H1 (cell line): ENCODE results near the gene CELF5. TPM values are rescaled to one million over a fixed set of nuclear protein-coding genes. Genes with fewer than 3 reads are reported as not detected.

Source experiments
- CTCF ChIA-PET: fragments of 300-600 bp; sonication (Branson Sonifier 250); formaldehyde crosslinking; loops from one replicate; lab custom pipeline; 2021; ENCODE audit not compliant: partially characterized antibody; lab: Charles Lee
- POLR2A ChIA-PET: fragments of 300-600 bp; sonication (Branson Sonifier 250); formaldehyde crosslinking; loops from one replicate; lab custom pipeline; 2021; ENCODE audit warnings: inconsistent platforms; ENCODE audit not compliant: partially characterized antibody; lab: Charles Lee
- DNase-seq, 2 experiments: peaks; one replicate each; pipeline versions ENCODE4 v3.0.0 to v3.0.0-alpha.2; 2010 to 2022; ENCODE audit warnings: low spot score in 2 of 2, low read depth in 1 of 2, mixed read lengths in 1 of 2
- FAIRE-seq: peaks from 2 replicates; lab custom pipeline; 2011; peaks lifted over from hg19 to GRCh38; lab: Jason Lieb, UNC
- H2AFZ ChIP-seq: 2 replicates; pipeline ENCODE4 v1.8.1; 2012; ENCODE audit warnings: low read length, inconsistent platforms
- H2AK5ac ChIP-seq: 2 replicates; pipeline ENCODE4 v1.6.1; 2013; ENCODE audit warnings: low read depth, low read length
- H2BK120ac ChIP-seq: replicated peaks from 2 replicates; pipeline ENCODE3; 2013; ENCODE audit warnings: low read depth, low read length, inconsistent platforms
- H2BK12ac ChIP-seq: 2 replicates; pipeline ENCODE4 v1.6.1; 2013; ENCODE audit warnings: low read depth, low read length
- H2BK15ac ChIP-seq: 2 replicates; pipeline ENCODE4 v1.6.1; 2013; ENCODE audit warnings: low read length
- H2BK20ac ChIP-seq: 2 replicates; pipeline ENCODE4 v1.6.1; 2013; ENCODE audit warnings: low read length
- H2BK5ac ChIP-seq: 2 replicates; pipeline ENCODE4 v1.6.1; 2013; ENCODE audit warnings: low read depth, low read length
- H3K14ac ChIP-seq: 2 replicates; pipeline ENCODE4 v1.6.1; 2013; ENCODE audit warnings: inconsistent platforms; ENCODE audit not compliant: insufficient read length
- H3K18ac ChIP-seq: 2 replicates; pipeline ENCODE4 v1.6.1; 2013; ENCODE audit warnings: low read length; ENCODE audit errors: extremely low read depth
- H3K23ac ChIP-seq: 2 replicates; pipeline ENCODE4 v1.6.1; 2013; ENCODE audit warnings: inconsistent platforms; ENCODE audit not compliant: insufficient read length
- H3K23me2 ChIP-seq: 2 replicates; pipeline ENCODE4 v1.6.1; 2013; ENCODE audit warnings: low read depth, low read length
- H3K27ac ChIP-seq: 2 replicates; pipeline ENCODE4 v1.6.1; 2011; ENCODE audit warnings: low read depth, low read length, inconsistent platforms
- H3K27me3 ChIP-seq, 4 experiments: replicated peaks in 1 of 4; 1 replicate in 1 of 4; 2 replicates in 3 of 4; pipeline versions ENCODE4 v1.6.1 to v1.8.1; 2011 to 2013; ENCODE audit warnings: low read length in 3 of 4, mild to moderate bottlenecking in 3 of 4, inconsistent platforms in 2 of 4, mixed read lengths in 2 of 4, moderate library complexity in 1 of 4; ENCODE audit not compliant: control insufficient read depth in 3 of 4, insufficient read depth in 3 of 4; ENCODE audit errors: extremely low read depth in 1 of 4
- H3K36me3 ChIP-seq, 4 experiments: 2 replicates each; pipeline versions ENCODE4 v1.6.1 to v1.8.1; 2011 to 2013; ENCODE audit warnings: mild to moderate bottlenecking in 4 of 4, low read length in 3 of 4, moderate library complexity in 2 of 4, control low read depth in 1 of 4, inconsistent platforms in 1 of 4; ENCODE audit not compliant: insufficient read depth in 4 of 4, control insufficient read depth in 2 of 4
- H3K4ac ChIP-seq: replicated peaks from 2 replicates; pipeline ENCODE3; 2013; ENCODE audit warnings: low read length, low read depth, mixed read lengths, inconsistent platforms; ENCODE audit not compliant: insufficient read length
- H3K4me1 ChIP-seq, 4 experiments: replicated peaks in 1 of 4; 1 replicate in 1 of 4; 2 replicates in 3 of 4; pipeline versions ENCODE4 v1.6.1 to v1.8.1; 2011 to 2013; ENCODE audit warnings: low read length in 3 of 4, inconsistent platforms in 2 of 4, mixed read lengths in 1 of 4; ENCODE audit not compliant: insufficient read depth in 4 of 4, control insufficient read depth in 3 of 4
- H3K4me2 ChIP-seq, 2 experiments: 2 replicates each; pipeline versions ENCODE4 v1.6.1 to v1.8.1; 2011 to 2013; ENCODE audit warnings: low read depth in 2 of 2, low read length in 2 of 2, control low read depth in 1 of 2, inconsistent platforms in 1 of 2, mild to moderate bottlenecking in 1 of 2; ENCODE audit not compliant: insufficient read depth in 1 of 2
- H3K4me3 ChIP-seq, 4 experiments: fragments of 200-600, 300-600 bp in 1 of 4; sonication (generic), shearing (Covaris generic), sonication (Bioruptor Twin) in 1 of 4; 2 replicates each; pipeline versions ENCODE4 v1.5.1 to v1.8.1; 2011 to 2016; ENCODE audit warnings: low read length in 4 of 4, low read depth in 3 of 4, control low read depth in 2 of 4, inconsistent platforms in 2 of 4, mild to moderate bottlenecking in 2 of 4, mixed read lengths in 1 of 4, moderate library complexity in 1 of 4; ENCODE audit not compliant: insufficient read depth in 2 of 4; ENCODE audit errors: extremely low read depth in 1 of 4
- H3K56ac ChIP-seq: replicated peaks from 2 replicates; pipeline ENCODE3; 2013; ENCODE audit warnings: low read depth, mild to moderate bottlenecking, mixed read lengths, low read length, inconsistent platforms; ENCODE audit not compliant: insufficient read length
- H3K79me1 ChIP-seq: 2 replicates; pipeline ENCODE4 v1.6.1; 2013; ENCODE audit warnings: low read depth, low read length, control low read depth
- H3K79me2 ChIP-seq, 2 experiments: 2 replicates each; pipeline versions ENCODE4 v1.6.1 to v1.8.1; 2012 to 2013; ENCODE audit warnings: low read length in 2 of 2, mild to moderate bottlenecking in 2 of 2, inconsistent platforms in 1 of 2; ENCODE audit not compliant: insufficient read depth in 2 of 2, control insufficient read depth in 1 of 2
- H3K9ac ChIP-seq, 4 experiments: replicated peaks in 1 of 4; 1 replicate in 1 of 4; 2 replicates in 3 of 4; pipeline versions ENCODE4 v1.6.1 to v1.8.1; 2011 to 2013; ENCODE audit warnings: low read depth in 3 of 4, low read length in 3 of 4, control low read depth in 2 of 4, mild to moderate bottlenecking in 2 of 4, moderate library complexity in 2 of 4, inconsistent platforms in 1 of 4; ENCODE audit errors: extremely low read depth in 1 of 4
- H3K9me3 ChIP-seq, 2 experiments: 2 replicates each; pipeline versions ENCODE4 v1.6.1 to v1.8.1; 2012 to 2013; ENCODE audit warnings: mild to moderate bottlenecking in 2 of 2, moderate library complexity in 2 of 2, control low read depth in 1 of 2, inconsistent platforms in 1 of 2, low read depth in 1 of 2, low read length in 1 of 2, mixed read lengths in 1 of 2; ENCODE audit not compliant: insufficient read depth in 2 of 2
- H4K20me1 ChIP-seq, 2 experiments: replicated peaks in 1 of 2; 2 replicates each; pipeline versions ENCODE3 to v1.8.1; 2011 to 2013; ENCODE audit warnings: inconsistent platforms in 2 of 2, low read length in 2 of 2, mild to moderate bottlenecking in 1 of 2; ENCODE audit not compliant: insufficient read depth in 2 of 2, control insufficient read depth in 1 of 2
- H4K5ac ChIP-seq: 2 replicates; pipeline ENCODE4 v1.6.1; 2013; ENCODE audit warnings: low read length, low read depth, mixed read lengths, inconsistent platforms; ENCODE audit not compliant: insufficient read length
- H4K8ac ChIP-seq: 2 replicates; pipeline ENCODE4 v1.8.0; 2013; ENCODE audit warnings: mild to moderate bottlenecking, moderate library complexity, low read length, inconsistent platforms; ENCODE audit not compliant: insufficient read depth; ENCODE audit errors: extremely low read depth
- H4K91ac ChIP-seq: replicated peaks from 2 replicates; pipeline ENCODE3; 2013; ENCODE audit warnings: low read length, mixed read lengths, inconsistent platforms; ENCODE audit not compliant: insufficient read length
- EZH2 ChIP-seq: fragments of 200-600 bp; sonication (generic); IDR thresholded peaks from 2 replicates; pipeline ENCODE4 v1.7.1; 2012; ENCODE audit warnings: low read depth, mild to moderate bottlenecking, moderate library complexity, low read length, inconsistent platforms; ENCODE audit not compliant: severe bottlenecking
- FOSL1 ChIP-seq: IDR thresholded peaks from 2 replicates; pipeline ENCODE4 v1.6.1; 2011; ENCODE audit warnings: mild to moderate bottlenecking, low read depth, low read length, moderate library complexity; ENCODE audit not compliant: insufficient read depth
- KDM4A ChIP-seq: IDR thresholded peaks from one replicate; pipeline ENCODE4 v1.7.1; 2012; ENCODE audit warnings: low read depth, mild to moderate bottlenecking, moderate library complexity, low read length, inconsistent platforms; ENCODE audit not compliant: severe bottlenecking
- POLR2A ChIP-seq, 2 experiments: IDR thresholded peaks; 1 replicate in 1 of 2; 2 replicates in 1 of 2; pipeline ENCODE4 v1.6.1; 2011; ENCODE audit warnings: low read depth in 2 of 2, low read length in 2 of 2, mild to moderate bottlenecking in 2 of 2; ENCODE audit errors: control extremely low read depth in 1 of 2
- RBBP5 ChIP-seq: IDR thresholded peaks from 2 replicates; pipeline ENCODE4 v1.7.1; 2012; ENCODE audit warnings: low read depth, mild to moderate bottlenecking, inconsistent platforms, low read length, moderate library complexity, borderline replicate concordance
- SP2 ChIP-seq: IDR thresholded peaks from 2 replicates; pipeline ENCODE4 v1.6.1; 2012; ENCODE audit warnings: mild to moderate bottlenecking, low read length, inconsistent platforms
- SRF ChIP-seq: IDR thresholded peaks from 2 replicates; pipeline ENCODE4 v1.6.1; 2011; ENCODE audit warnings: mild to moderate bottlenecking, low read depth, low read length, moderate library complexity
- WGBS, 2 experiments: shearing (Covaris generic) in 1 of 2; methylation state at CpG; one replicate each; pipeline versions ENCODE4 v1.1.6 to v1.1.7; 2013 to 2015; ENCODE audit warnings: low lambda C conversion rate in 2 of 2, mixed read lengths in 2 of 2, inconsistent platforms in 1 of 2, low coverage in 1 of 2, missing lambda C conversion rate in 1 of 2; ENCODE audit not compliant: insufficient replicate concordance in 2 of 2, insufficient coverage in 1 of 2, insufficient read length in 1 of 2; ENCODE audit errors: extremely low coverage in 1 of 2, missing lambda C conversion rate in 1 of 2; 5-methylcytosine and 5-hydroxymethylcytosine counted together
- polyA plus RNA-seq, 7 experiments: library from polyadenylated mRNA; depleted of rRNA in 3 of 7; stranded (reverse) in 5 of 7; unstranded in 2 of 7; fragments of >200 nt in 5 of 7; fragments of 200-250 nt in 2 of 7; gene quantifications; 1 replicate in 5 of 7; 2 replicates in 1 of 7; 4 replicates in 1 of 7; pipeline versions ENCODE4 v1.2.1 to v1.2.3, GENCODE V29; 2011 to 2013; ENCODE audit warnings: missing spikeins in 2 of 7, mixed read lengths in 2 of 7
- total RNA-seq: library from RNA; stranded (reverse); fragmentation: NEBNext Ultra II Directional; extraction: Animal tissue kit (Norgen Biotek cat#: 25700); gene quantifications from 2 replicates; pipeline ENCODE4 v1.2.1, GENCODE V29; 2021
- TF ChIP-seq, protein P1 (sequence below), 3 experiments: IDR thresholded peaks; 1 replicate in 2 of 3; 2 replicates in 1 of 3; pipeline versions ENCODE4 v1.5.1 to v1.6.1; 2011; ENCODE audit warnings: low read length in 3 of 3, mild to moderate bottlenecking in 3 of 3, inconsistent platforms in 2 of 3, low read depth in 1 of 3, moderate library complexity in 1 of 3; ENCODE audit not compliant: insufficient read depth in 1 of 3; ENCODE audit errors: control extremely low read depth in 1 of 3

The CELF5 gene
- total and polyA plus RNA-seq, 2 of the 8 experiments (the other 6 are each of a cell fraction or from before 2014, with no cell fraction given): 9.8 to 15.0 TPM

DNA sequence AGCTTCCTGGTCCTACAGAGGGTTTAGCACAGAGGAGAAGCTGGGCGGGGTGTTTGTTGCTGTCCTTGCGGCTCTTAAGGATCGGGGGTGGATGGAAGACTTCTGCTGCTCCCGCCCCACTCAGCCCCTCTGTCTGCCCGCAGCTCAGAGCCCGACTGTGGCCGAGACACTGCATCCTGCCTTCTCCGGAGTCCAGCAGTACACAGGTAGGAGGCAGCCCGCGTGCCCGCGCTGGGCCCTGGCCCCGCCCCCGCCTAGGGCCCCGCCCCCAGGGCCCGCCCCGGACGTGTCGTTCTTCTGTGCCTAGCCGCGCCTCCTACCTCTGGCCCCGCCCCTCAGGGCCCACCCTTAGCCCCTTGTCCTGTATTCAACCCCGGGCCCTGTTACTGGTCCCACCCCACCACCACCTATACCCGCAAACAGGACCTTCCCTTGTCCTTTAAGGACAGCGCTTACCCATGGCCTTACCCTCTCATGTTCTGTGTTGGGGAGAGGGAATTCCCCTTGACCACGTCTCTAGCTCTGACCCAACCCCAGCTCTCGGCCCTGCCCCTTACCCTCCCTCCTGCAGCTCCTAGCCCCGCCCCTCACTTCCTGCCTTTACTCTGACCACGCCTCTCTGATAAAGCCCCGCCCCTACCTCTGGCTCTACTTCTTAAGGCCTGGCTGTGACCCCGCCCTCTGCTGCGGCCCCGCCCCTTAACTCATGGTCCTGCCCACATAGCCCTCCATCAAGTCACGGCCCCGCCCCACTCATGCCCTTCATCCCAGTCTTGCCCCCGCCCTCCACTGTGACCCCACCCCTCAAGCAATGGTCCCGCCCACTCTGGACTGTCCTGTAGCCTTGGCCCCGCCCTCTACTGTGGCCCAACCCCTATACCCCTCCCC lies 60.5 kb downstream of the CELF5 start:
- H3K4me2 ChIP-seq: peak overlapping the region; percentile 80 to 96
- POLR2A ChIA-PET: interaction anchor here (0.6 to 1.7 kb wide), 6 partner anchors 9 to 267 kb away, joined by 3 to 7 read pairs (median 4); no protein-coding TSS in a partner anchor
- peak in 1 of 2 experiments; percentile 81; a peak in 2 of 3 replicates for TF ChIP-seq POLR2A (IDR thresholded peaks at IDR 0.05; ENCODE audit: control extremely low read depth in 1 of 2, low read depth in 2 of 2, low read length in 2 of 2)
- TF ChIP-seq, protein P1, sequence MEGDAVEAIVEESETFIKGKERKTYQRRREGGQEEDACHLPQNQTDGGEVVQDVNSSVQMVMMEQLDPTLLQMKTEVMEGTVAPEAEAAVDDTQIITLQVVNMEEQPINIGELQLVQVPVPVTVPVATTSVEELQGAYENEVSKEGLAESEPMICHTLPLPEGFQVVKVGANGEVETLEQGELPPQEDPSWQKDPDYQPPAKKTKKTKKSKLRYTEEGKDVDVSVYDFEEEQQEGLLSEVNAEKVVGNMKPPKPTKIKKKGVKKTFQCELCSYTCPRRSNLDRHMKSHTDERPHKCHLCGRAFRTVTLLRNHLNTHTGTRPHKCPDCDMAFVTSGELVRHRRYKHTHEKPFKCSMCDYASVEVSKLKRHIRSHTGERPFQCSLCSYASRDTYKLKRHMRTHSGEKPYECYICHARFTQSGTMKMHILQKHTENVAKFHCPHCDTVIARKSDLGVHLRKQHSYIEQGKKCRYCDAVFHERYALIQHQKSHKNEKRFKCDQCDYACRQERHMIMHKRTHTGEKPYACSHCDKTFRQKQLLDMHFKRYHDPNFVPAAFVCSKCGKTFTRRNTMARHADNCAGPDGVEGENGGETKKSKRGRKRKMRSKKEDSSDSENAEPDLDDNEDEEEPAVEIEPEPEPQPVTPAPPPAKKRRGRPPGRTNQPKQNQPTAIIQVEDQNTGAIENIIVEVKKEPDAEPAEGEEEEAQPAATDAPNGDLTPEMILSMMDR (IDR thresholded peaks at IDR 0.05; ENCODE audit: control extremely low read depth in 1 of 3, insufficient read depth in 1 of 3, low read depth in 1 of 3, low read length in 3 of 3): no peak
- peak; percentile 83 for TF ChIP-seq KDM4A
- TF ChIP-seq RBBP5: no peak
- no peak for TF ChIP-seq EZH2
- TF ChIP-seq SP2: no peak
- no peak for TF ChIP-seq SRF
- TF ChIP-seq FOSL1: no peak

More for the DNA sequence above, 60.5 kb downstream of the CELF5 start:
- Histone ChIP-seq H2BK15ac (peak overlapping the region; percentile 92; the same call in 1 of the 2 replicates), H4K20me1 (no peaks in the 10 kb centered on the region), H2BK120ac (no peak overlapping the region), H3K23me2 (peaks cover 9% of the 10 kb centered on the region; the same call in 1 of the 2 replicates), H3K36me3 (peaks cover 0 to 3% (median 0%) of the 10 kb centered on the region in 4 experiments; a peak in 1 of 8 replicates), H3K18ac (peak overlapping the region; percentile 96), H3K4me3 (peak overlapping the region; percentile 39 to 58 (median 46); a peak in 7 of 8 replicates), H3K27me3 (no peaks in the 10 kb centered on the region), H2AK5ac (no peak overlapping the region), H3K4ac (no peak overlapping the region), H3K9me3 (no peaks in the 10 kb centered on the region), H4K8ac (no peak overlapping the region), H3K56ac (no peak overlapping the region), H3K4me1 (peaks cover 0 to 6% (median 5%) of the 10 kb centered on the region in 4 experiments; a peak in 5 of 7 replicates), H3K79me2 (no peaks in the 10 kb centered on the region), H2BK12ac (0 out of 2 replicates have a peak overlapping the region, but pooled peaks have one; percentile 80), H3K27ac (peak overlapping the region; percentile 76), H3K9ac (peak overlapping the region in 3 of 4 experiments; percentile 23 to 62 (median 29); a peak in 4 of 7 replicates), H2AFZ (no peak overlapping the region; the same call in 1 of the 2 replicates), H4K91ac (no peak overlapping the region), H3K23ac (no peak overlapping the region), H3K79me1 (no peaks in the 10 kb centered on the region), H4K5ac (peak overlapping the region; percentile 88), H2BK20ac (no peak overlapping the region), H3K14ac (no peak overlapping the region), H2BK5ac (peak overlapping the region; percentile 93; the same call in 1 of the 2 replicates)
- CTCF ChIA-PET: interaction anchor here (0.6 to 2.6 kb wide), 5 partner anchors 10 to 335 kb away, joined by 3 to 29 read pairs (median 3); no protein-coding TSS in a partner anchor
- 7% methylated on average over 15 of the region's 38 CpGs; no CpG with 5 or more reads in 1 of the 2 experiments for WGBS, 2 experiments
- FAIRE-seq (peak; percentile 78), DNase-seq (peak; percentile 100)
